Keratinocyte (primary cell): ENCODE data around the gene NR2E3. TPM values are rescaled to one million over a fixed set of nuclear protein-coding genes. Genes with fewer than 3 reads are reported as not detected.

Experiments
- DNase-seq: peaks from one replicate; pipeline ENCODE4 v3.0.0-alpha.2; 2011; ENCODE audit warnings: low read depth, missing footprints, low spot score
- FAIRE-seq: peaks from 2 replicates; lab custom pipeline; 2011; peaks lifted over from hg19 to GRCh38; lab: Jason Lieb, UNC
- H2AFZ ChIP-seq: 2 replicates; pipeline ENCODE4 v1.6.0; 2012; ENCODE audit warnings: low read length, control low read depth, inconsistent platforms; ENCODE audit not compliant: control insufficient read depth
- H3K27ac ChIP-seq: 2 replicates; pipeline ENCODE4 v1.5.1; 2011; ENCODE audit warnings: low read length; ENCODE audit not compliant: control insufficient read depth, insufficient read depth
- H3K27me3 ChIP-seq: 3 replicates; pipeline ENCODE4 v1.6.0; 2011; ENCODE audit warnings: low read length; ENCODE audit not compliant: control insufficient read depth, insufficient read depth; ENCODE audit errors: extremely low read depth
- H3K36me3 ChIP-seq, 2 experiments: 2 replicates in 1 of 2; 3 replicates in 1 of 2; pipeline ENCODE4 v1.5.1; 2011; ENCODE audit warnings: low read length in 2 of 2, mild to moderate bottlenecking in 1 of 2; ENCODE audit not compliant: control insufficient read depth in 2 of 2, insufficient read depth in 2 of 2; ENCODE audit errors: extremely low read depth in 1 of 2
- H3K4me1 ChIP-seq: 3 replicates; pipeline ENCODE4 v1.5.1; 2011; ENCODE audit warnings: low read length; ENCODE audit not compliant: control insufficient read depth, insufficient read depth; ENCODE audit errors: extremely low read depth
- H3K4me2 ChIP-seq: 3 replicates; pipeline ENCODE4 v1.6.0; 2011; ENCODE audit warnings: low read depth, low read length; ENCODE audit not compliant: control insufficient read depth, insufficient read depth; ENCODE audit errors: extremely low read depth
- H3K4me3 ChIP-seq, 3 experiments: fragments of 200-600 bp in 1 of 3; sonication (generic) in 1 of 3; 2 replicates in 2 of 3; 3 replicates in 1 of 3; pipeline ENCODE4 v1.5.1; 2011 to 2016; ENCODE audit warnings: low read length in 3 of 3, mild to moderate bottlenecking in 3 of 3, control low read depth in 2 of 3, inconsistent platforms in 1 of 3, low read depth in 1 of 3, mixed read lengths in 1 of 3, mixed run types in 1 of 3, moderate library complexity in 1 of 3; ENCODE audit not compliant: control insufficient read depth in 2 of 3, insufficient read depth in 2 of 3; ENCODE audit errors: extremely low read depth in 1 of 3
- H3K79me2 ChIP-seq: 2 replicates; pipeline ENCODE4 v1.6.0; 2012; ENCODE audit warnings: low read length; ENCODE audit not compliant: control insufficient read depth, insufficient read depth
- H3K9ac ChIP-seq: 3 replicates; pipeline ENCODE4 v1.6.0; 2011; ENCODE audit warnings: low read length; ENCODE audit not compliant: control insufficient read depth, insufficient read depth; ENCODE audit errors: extremely low read depth
- H3K9me1 ChIP-seq: 3 replicates; pipeline ENCODE4 v1.6.0; 2011; ENCODE audit warnings: low read length; ENCODE audit not compliant: control insufficient read depth, insufficient read depth; ENCODE audit errors: extremely low read depth
- H3K9me3 ChIP-seq: 2 replicates; pipeline ENCODE4 v1.5.1; 2012; ENCODE audit warnings: low read depth, low read length; ENCODE audit not compliant: control insufficient read depth
- H4K20me1 ChIP-seq: 3 replicates; pipeline ENCODE4 v1.6.0; 2011; ENCODE audit warnings: low read length; ENCODE audit not compliant: control insufficient read depth, insufficient read depth; ENCODE audit errors: extremely low read depth
- EZH2 ChIP-seq: IDR thresholded peaks from one replicate; pipeline ENCODE4 v1.6.1; 2012; ENCODE audit warnings: inconsistent platforms, mild to moderate bottlenecking, low read length, moderate library complexity
- dilution Hi-C: fragments of 300-500 bp; cut with MboI; formaldehyde crosslinking; loops from one replicate; pipeline ENCODE4 v1.7.0; 2020; ENCODE audit warnings: low sequenced_read_pairs; ENCODE audit not compliant: extremely low pct_ligation_motif_present
- polyA plus RNA-seq, 5 experiments: library from polyadenylated mRNA; depleted of rRNA in 3 of 5; stranded (reverse) in 3 of 5; stranded (forward) in 1 of 5; unstranded in 1 of 5; fragments of >200 nt; gene quantifications; 1 replicate in 1 of 5; 2 replicates in 3 of 5; 3 replicates in 1 of 5; pipeline versions ENCODE4 v1.2.1 to v1.2.3, GENCODE V29; 2011 to 2012; ENCODE audit warnings: missing spikeins in 2 of 5, low read depth in 1 of 5, low replicate concordance in 1 of 5
- TF ChIP-seq, protein P1 (sequence below), 3 experiments: IDR thresholded peaks in 1 of 3; conservative IDR thresholded peaks in 1 of 3; optimal IDR thresholded peaks in 1 of 3; 2 replicates in 2 of 3; 3 replicates in 1 of 3; pipeline versions ENCODE3 to v1.5.1; 2011; ENCODE audit warnings: low read length in 3 of 3, mild to moderate bottlenecking in 3 of 3, moderate library complexity in 2 of 3, control low read depth in 1 of 3, inconsistent platforms in 1 of 3; ENCODE audit not compliant: insufficient read depth in 2 of 3; ENCODE audit errors: extremely low read depth in 1 of 3

Gene NR2E3
- polyA plus RNA-seq, 1 donor (not counting 4 experiments of a cell fraction or from before 2014, with no cell fraction given) = 0.46 TPM

DNA sequence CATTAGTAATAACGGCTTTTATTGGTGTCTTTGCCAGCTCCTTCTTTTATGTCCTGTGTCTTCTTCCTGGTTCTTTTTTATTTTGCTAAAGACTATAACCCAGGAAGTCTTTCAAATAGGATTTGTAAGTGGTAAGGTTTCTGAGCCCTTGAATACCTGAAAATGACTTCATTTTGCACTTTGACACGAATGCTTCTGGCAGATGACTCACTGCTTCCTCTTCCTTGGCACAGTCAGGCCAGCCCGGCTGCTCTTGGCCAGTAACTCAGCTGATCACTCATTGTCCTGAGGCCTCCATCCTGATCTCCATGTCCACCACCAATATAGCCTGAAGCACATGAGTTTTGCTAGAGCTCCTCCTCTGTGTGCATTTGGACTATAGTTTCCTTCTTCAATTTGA is 48.7 kb upstream of the NR2E3 start:
- peaks cover 6% of the 10 kb centered on the region for H3K4me1 ChIP-seq
- dilution Hi-C loops = no loop called here
- no peak overlapping the region for H3K27ac ChIP-seq
- peak; percentile 71 for DNase-seq
- peaks cover 2% of the 10 kb centered on the region for H3K9me3 ChIP-seq
- H3K9ac ChIP-seq = no peak overlapping the region
- no peaks in the 10 kb centered on the region for H3K9me1 ChIP-seq
- no peak overlapping the region for H3K4me3 ChIP-seq
- H3K27me3 ChIP-seq = no peaks in the 10 kb centered on the region
- no peak overlapping the region for H3K4me2 ChIP-seq
- no peaks in the 10 kb centered on the region for H3K79me2 ChIP-seq
- no peaks in the 10 kb centered on the region for H4K20me1 ChIP-seq
- FAIRE-seq = peak; percentile 90
- H3K36me3 ChIP-seq = peaks cover 9 to 31% of the 10 kb centered on the region in 2 experiments
- TF ChIP-seq EZH2 = no peak
- TF ChIP-seq, protein P1, sequence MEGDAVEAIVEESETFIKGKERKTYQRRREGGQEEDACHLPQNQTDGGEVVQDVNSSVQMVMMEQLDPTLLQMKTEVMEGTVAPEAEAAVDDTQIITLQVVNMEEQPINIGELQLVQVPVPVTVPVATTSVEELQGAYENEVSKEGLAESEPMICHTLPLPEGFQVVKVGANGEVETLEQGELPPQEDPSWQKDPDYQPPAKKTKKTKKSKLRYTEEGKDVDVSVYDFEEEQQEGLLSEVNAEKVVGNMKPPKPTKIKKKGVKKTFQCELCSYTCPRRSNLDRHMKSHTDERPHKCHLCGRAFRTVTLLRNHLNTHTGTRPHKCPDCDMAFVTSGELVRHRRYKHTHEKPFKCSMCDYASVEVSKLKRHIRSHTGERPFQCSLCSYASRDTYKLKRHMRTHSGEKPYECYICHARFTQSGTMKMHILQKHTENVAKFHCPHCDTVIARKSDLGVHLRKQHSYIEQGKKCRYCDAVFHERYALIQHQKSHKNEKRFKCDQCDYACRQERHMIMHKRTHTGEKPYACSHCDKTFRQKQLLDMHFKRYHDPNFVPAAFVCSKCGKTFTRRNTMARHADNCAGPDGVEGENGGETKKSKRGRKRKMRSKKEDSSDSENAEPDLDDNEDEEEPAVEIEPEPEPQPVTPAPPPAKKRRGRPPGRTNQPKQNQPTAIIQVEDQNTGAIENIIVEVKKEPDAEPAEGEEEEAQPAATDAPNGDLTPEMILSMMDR (optimal IDR thresholded peaks at IDR 0.05 in 1 of 3, IDR thresholded peaks at IDR 0.05 in 1 of 3, conservative IDR thresholded peaks at IDR 0.05 in 1 of 3; ENCODE audit: extremely low read depth in 1 of 3, insufficient read depth in 2 of 3, low read length in 3 of 3) = no peak
- H2AFZ ChIP-seq = no peak overlapping the region

- H3K9me3 ChIP-seq = no peaks in the 10 kb centered on the region
- FAIRE-seq = no peak
- no peaks in the 10 kb centered on the region for H3K79me2 ChIP-seq
- no peaks in the 10 kb centered on the region for H4K20me1 ChIP-seq
- H3K27ac ChIP-seq = no peak overlapping the region
- TF ChIP-seq, protein P1 (optimal IDR thresholded peaks at IDR 0.05 in 1 of 3, IDR thresholded peaks at IDR 0.05 in 1 of 3, conservative IDR thresholded peaks at IDR 0.05 in 1 of 3; ENCODE audit: extremely low read depth in 1 of 3, insufficient read depth in 2 of 3, low read length in 3 of 3) = no peak
- no peak for TF ChIP-seq EZH2
- H3K4me1 ChIP-seq = no peaks in the 10 kb centered on the region
- peaks cover 17 to 21% of the 10 kb centered on the region in 2 experiments for H3K36me3 ChIP-seq
- DNase-seq = no peak
- no peak overlapping the region for H3K4me2 ChIP-seq
- dilution Hi-C loops = no loop called here
- no peak overlapping the region for H3K9ac ChIP-seq
- H3K9me1 ChIP-seq = no peaks in the 10 kb centered on the region
- no peak overlapping the region for H2AFZ ChIP-seq
- H3K27me3 ChIP-seq = no peaks in the 10 kb centered on the region
- H3K4me3 ChIP-seq = no peak overlapping the region
Measured at GRCh38 chr15:71768184-71768583, 42.2 kb upstream of the NR2E3 start.
